Measurements from ENCODE around the gene AHCYL2.
"Not testable (repeated sequence)": the region's sequence is repeated elsewhere in the genome, so short reads cannot be mapped to it uniquely, and the experiment has no call there.

Gene AHCYL2

GRCh38 chr7:129209067-129209926, 15.5 kb upstream of the AHCYL2 start:
- no peak for DNase-seq (ENCODE audit: low read depth)

DNA sequence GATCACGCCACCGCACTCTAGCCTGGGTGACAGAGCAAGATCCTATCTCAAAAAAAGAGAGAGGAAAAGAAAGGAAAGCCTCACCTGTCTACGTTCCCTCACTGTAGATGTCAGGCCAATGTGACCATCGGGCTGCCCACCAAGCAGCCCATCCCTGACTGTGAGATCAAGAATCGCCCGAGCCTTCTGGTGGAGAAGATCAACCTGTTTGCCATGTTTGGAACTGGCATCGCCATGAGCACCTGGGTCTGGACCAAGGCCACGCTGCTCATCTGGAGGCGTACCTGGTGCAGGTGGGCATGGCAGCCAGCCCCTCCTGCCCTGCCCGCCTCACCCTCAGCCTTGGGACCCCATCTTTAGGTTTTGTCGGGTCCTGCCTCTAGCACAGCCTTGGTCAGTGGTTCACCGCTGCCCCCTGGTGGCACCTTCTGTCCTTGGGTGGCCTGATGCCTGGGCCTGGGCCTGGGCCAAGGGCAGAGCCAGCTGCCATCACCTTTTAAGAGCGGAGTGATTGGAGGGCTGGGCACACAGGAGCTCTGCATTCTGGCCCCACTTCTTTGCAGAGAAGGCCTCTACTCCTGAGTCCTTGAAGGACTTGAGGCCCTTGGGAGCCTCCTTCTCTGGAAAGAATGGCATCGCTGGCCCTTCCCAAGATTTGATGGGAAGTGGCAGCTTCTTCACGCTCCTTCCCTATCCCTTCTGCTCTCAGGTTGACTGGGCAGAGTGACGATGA, 14.4 kb upstream of the AHCYL2 start:
- DNase-seq (ENCODE audit: low read depth), result no peak

DNA sequence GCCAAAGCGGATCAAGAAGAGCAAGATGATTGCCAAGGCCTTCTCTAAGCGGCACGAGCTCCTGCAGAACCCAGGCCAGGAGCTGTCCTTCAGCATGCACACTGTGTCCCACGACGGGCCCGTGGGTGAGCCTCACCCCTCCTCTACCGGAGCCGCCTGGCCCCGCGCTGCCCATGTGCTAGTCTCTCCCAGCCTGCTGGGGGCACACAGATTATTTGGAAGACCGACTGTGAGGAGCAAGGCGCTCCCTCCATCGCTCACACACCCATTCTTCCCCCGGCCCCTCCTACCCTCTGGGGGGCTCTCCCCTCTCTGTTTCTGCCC, 13.9 kb upstream of the AHCYL2 start:
- DNase-seq (ENCODE audit: low read depth), result no peak

- DNase-seq (ENCODE audit: low read depth), result no peak
These were observed 12.7 kb upstream of the AHCYL2 start for GRCh38 chr7:129212126-129212525.

DNA sequence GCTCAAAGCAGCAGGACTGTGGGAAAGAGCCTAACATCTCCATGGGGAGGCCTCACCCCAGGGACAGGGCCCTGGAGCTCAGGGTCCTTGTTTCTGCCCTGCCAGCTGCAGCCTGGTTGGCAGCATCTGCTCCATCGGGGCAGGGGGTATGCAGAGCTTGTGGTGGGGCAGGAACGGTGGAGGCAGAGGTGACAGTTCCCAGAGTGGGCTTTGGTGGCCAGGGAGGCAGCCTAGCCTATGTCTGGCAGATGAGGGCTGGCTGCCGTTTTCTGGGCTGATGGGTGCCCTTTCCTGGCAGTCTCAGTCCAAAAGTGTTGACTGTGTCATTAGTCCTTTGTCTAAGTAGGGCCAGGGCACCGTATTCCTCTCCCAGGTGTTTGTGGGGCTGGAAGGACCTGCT, 12.2 kb upstream of the AHCYL2 start:
- no peak for DNase-seq (ENCODE audit: low read depth)

DNA sequence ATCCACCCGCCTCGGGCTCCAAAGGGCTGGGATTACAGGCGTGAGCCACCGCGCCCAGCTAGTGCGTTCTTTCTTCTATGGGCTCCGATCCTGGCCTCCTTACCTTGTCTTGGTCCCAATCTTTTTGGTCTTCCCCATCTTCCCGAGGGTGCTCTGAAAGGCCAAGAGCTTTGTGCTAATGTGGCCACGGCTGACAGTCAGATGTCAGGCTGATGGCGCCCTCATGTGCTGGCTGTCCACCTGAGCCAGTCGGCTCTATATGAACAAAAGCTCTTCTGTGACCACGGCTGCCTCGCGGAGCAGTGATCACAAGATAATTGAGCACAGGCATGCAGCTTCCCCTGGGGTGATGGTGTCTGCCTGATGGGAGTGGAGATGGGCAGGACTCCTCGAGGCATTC, 11.0 kb upstream of the AHCYL2 start:
- DNase-seq (ENCODE audit: low read depth), result no peak

DNA sequence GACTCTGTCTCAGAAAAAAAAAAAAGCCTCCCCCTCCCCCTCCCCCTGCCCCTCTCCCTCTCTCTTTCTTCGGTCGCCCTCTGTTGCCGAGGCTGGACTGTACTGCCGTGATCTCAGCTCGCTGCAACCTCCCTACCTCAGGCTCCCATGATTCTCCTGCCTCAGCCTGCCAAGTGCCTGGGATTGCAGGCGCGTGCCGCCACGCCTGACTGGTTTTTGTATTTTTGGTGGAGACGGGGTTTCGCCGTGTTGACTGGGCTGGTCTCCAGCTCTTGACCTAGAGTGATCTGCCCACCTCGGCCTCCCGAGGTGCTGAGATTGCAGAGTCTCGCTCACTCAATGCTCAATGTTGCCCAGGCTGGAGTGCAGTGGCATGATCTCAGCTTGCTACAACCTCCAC, 9.1 kb upstream of the AHCYL2 start:
- DNase-seq (ENCODE audit: low read depth), result not testable (repeated sequence)

- DNase-seq (ENCODE audit: low read depth), result not testable (repeated sequence)
These were observed 8.6 kb upstream of the AHCYL2 start for GRCh38 chr7:129216101-129216715.

- not testable (repeated sequence) for DNase-seq (ENCODE audit: low read depth)
These were observed 7.9 kb upstream of the AHCYL2 start for GRCh38 chr7:129216821-129217416.

DNA sequence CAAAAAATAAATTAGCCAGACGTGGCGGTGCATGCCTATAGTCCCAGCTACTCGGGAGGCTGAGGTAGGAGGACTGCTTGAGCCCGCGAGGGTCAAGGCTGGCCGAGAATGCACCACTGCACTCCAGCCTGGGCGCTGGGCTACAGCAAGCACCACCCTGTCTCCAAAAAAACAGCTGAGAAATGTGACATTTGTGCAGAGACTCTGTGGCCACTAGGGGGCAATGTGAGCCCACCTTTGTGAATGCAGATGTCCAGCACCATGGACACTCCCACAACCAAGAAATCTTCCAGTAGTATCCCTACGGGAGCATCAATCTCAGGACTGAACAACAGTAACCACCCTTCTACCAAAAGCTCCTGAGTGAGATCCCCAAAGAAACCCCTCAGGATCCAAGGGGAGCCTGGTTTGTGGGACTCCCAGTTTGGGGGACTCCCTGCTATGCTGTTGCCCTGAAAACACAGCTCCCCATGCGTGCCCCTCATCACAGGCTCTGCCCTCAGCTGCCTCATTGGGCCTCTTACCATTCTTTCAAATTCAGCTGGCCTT, 6.2 kb upstream of the AHCYL2 start:
- peak; percentile 63 for DNase-seq (ENCODE audit: low read depth)

- not testable (repeated sequence) for DNase-seq (ENCODE audit: low read depth)
These were observed 5.7 kb upstream of the AHCYL2 start for GRCh38 chr7:129219166-129219565.

DNA sequence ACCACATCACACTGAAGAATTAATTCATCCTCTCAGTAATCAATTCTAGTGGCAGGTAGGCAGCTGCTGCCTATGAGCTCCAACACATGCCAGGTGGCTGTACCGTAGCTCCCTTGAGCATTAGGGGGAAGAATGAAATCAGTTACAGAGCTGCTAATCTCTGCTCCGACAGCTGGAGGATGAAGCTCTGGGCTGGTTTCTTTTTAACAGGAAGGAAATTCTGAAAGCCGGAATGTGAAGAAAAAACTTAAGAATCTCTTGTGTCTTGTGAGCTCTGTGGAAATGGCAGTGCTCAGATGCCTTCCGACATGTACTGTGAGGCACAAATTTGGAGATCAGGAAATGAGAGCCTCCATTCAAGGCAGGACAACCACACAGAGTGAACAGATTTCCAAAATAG, 2.8 kb upstream of the AHCYL2 start:
- no peak for DNase-seq (ENCODE audit: low read depth)

DNA sequence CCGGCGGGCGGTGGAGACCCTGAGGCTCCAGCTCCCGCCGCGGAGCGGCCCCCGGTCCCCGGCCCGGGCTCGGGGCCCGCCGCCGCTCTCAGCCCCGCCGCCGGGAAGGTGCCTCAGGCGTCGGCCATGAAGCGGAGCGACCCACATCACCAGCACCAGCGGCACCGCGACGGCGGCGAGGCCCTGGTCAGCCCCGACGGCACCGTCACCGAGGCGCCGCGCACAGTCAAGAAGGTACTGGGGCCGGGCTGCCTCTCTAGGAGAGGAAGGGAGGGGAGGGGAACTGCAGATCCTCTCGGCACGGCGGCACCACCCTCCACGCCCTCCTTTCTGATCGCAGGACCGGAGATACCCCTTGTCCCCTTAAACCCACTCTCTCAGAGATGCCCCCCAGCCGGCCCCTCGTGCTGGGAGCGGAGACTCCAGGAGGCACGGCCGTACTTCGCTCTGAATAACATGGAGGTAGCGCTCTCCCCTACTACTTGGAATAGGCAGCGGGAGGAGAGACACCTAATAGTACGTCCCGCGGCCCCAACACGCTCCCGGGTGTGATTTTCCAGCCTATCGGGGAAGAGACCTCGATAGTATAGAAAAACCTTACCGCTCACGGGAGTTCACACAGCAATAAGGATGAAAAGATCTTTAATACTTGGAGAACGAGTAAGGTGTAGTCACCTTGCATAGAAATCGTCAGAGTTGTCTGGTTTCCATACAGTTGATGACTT, 538 bp downstream of the AHCYL2 start:
- no peak for DNase-seq (ENCODE audit: low read depth)

DNA sequence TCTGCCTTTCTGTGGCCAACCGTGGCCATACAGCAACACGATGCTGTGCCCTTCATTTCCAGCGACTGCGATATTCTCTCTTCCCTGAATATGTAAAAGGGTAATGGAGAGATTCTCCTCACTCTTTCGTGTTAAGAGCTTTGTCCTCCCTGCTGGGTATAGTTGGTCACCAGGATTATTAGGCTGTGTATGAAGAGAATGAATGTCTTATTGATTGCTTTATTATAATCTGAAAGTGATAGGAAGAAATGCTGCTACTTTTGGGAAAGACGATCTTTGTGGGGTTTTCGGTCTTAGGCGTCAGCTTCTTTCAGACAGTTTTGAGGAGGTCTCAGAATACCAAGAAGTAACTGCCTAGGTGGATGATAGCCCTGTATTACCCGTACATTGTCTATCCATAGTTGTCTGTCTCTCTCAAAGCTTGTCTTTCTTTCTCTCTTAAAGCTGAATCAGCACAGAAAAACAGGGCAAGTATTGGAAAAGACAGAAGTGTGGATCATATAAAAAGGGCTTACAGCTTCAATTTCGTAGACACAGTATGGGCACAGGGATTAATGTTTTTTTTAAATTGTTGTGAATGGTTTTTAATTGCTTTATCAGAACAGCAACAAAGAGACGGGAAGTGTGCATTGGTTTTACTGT, 1.2 kb downstream of the AHCYL2 start:
- DNase-seq (ENCODE audit: low read depth), result no peak

DNA sequence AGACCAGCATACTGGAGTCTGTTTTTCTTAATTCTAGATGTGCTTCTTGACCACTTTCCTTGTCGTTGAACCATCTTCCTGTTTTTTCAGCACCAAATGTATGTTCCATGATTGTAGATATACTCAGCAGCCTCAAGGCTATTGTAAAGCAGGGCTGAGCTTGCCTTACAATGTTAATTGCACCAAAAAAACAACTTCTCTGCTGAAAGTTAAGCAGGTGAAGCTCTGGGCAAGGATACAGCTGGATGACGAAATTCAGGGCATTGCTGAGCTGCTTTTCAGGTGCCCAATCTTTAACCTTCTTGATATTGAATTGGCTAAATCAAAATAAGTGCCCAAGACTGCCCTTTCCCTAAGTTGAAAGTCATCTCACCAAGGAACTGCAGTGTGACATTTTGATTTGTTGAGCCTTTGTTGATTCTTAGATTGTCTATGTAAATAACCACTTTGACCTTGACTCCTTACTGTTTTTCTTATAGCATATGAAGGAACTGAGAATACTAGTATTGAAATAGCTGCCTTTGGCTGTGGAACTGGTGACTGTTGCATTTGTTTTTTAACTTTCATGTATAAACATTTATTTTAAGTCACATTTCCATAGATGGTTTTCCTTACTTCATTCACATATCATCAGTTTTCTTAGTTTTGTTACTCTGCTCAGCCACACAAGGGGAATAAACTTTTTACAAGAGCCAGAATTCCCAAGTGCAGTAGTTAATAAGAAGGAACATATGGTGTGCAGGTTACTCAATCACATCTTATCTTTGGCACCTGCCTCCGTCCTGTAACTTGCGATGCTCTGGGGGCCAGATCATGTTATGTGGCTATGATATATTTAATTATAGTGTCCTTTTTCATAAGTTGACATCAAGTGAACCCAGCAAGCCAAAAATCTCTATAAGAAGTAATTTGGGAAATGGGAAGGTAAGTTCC, 3.1 kb downstream of the AHCYL2 start:
- no peak for DNase-seq (ENCODE audit: low read depth)

- no peak for DNase-seq (ENCODE audit: low read depth)
These were observed 3.8 kb downstream of the AHCYL2 start for GRCh38 chr7:129228633-129229032.

- no peak for DNase-seq (ENCODE audit: low read depth)
These were observed 6.8 kb downstream of the AHCYL2 start for GRCh38 chr7:129231666-129232065.

GRCh38 chr7:129238546-129238945, 13.7 kb downstream of the AHCYL2 start:
- DNase-seq (ENCODE audit: low read depth), result no peak

DNA sequence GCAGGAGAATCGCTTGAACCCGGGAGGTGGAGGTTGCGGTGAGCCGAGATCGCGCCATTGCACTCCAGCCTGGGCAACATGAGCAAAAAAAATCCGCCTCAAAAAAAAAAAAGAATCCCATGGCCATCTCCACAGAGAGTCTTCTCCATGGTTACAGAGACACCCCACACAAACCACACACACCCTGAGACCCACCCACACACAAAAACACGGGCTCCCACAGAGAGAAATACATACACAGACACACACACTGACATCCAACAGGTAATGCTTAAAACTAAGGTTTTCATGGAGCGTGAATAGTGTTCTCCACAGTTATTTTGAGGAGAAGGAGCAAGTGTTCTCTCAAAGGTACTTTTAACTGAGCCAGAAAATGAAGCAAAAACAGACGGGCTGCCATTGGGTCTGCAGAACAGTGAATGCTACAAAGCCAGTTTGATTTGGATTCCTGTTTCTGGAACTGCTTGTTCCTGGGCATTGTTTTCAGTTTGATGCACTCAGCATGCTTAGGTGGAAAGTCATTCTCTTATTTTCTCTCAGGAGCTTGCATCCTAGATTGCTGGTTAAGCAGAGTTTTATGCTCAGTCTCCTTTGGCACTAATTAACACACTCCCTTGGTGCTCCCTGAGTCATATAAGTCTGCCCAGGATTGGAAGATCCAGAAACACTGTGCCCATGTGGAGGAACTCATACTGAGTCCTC, 15.4 kb downstream of the AHCYL2 start:
- no peak for DNase-seq (ENCODE audit: low read depth)
